B cell (primary cell): ENCODE measurements around the gene XIRP2. TPM values are rescaled to one million over a fixed set of nuclear protein-coding genes. Genes with fewer than 3 reads are reported as not detected.

Experiments
- ATAC-seq: fragments of 200-7000 bp; cut with Tn5 transposase; one replicate; pipeline ENCODE4 v1.10.0; 2021; ENCODE audit warnings: low read depth, mild to moderate bottlenecking, moderate number of reproducible peaks, moderate library complexity
- CTCF ChIA-PET: fragments of 350-600 bp; sonication (Branson Sonifier 250); formaldehyde crosslinking; loops from one replicate; lab custom pipeline; 2021; ENCODE audit warnings: antibody characterized with exemption, inconsistent platforms; lab: Charles Lee
- POLR2A ChIA-PET: fragments of 350-600 bp; sonication (Branson Sonifier 250); formaldehyde crosslinking; loops from one replicate; lab custom pipeline; 2021; ENCODE audit warnings: antibody characterized with exemption; lab: Charles Lee
- DNase-seq: peaks from one replicate; pipeline ENCODE4 v3.0.0; 2013
- H2AFZ ChIP-seq: 2 replicates; pipeline ENCODE4 v1.6.1; 2012; ENCODE audit warnings: mild to moderate bottlenecking, low read depth, low read length; ENCODE audit not compliant: insufficient read depth, poor library complexity, severe bottlenecking
- H3K27ac ChIP-seq, 2 donors: 1 replicate in 1 of 2; 2 replicates in 1 of 2; pipeline ENCODE4 v1.5.1; 2012 to 2013; ENCODE audit warnings: low read length in 2 of 2, mild to moderate bottlenecking in 2 of 2, moderate library complexity in 1 of 2
- H3K27me3 ChIP-seq, 4 experiments: fragments of 200-600 bp in 1 of 4; sonication (generic) in 1 of 4; replicated peaks in 1 of 4; 1 replicate in 2 of 4; 2 replicates in 2 of 4; pipeline versions ENCODE4 v1.6.1 to v1.7.0; 2013 to 2016; ENCODE audit warnings: low read length in 3 of 4, mild to moderate bottlenecking in 2 of 4, mixed read lengths in 1 of 4, moderate library complexity in 1 of 4; ENCODE audit not compliant: insufficient read depth in 4 of 4, control insufficient read depth in 3 of 4; ENCODE audit errors: control extremely low read depth in 1 of 4
- H3K36me3 ChIP-seq, 2 experiments: replicated peaks in 1 of 2; 1 replicate in 1 of 2; 2 replicates in 1 of 2; pipeline versions ENCODE4 v1.6.1 to v1.7.1; 2013; ENCODE audit warnings: low read length in 1 of 2; ENCODE audit not compliant: insufficient read depth in 2 of 2, control insufficient read depth in 1 of 2; ENCODE audit errors: control extremely low read depth in 1 of 2, extremely low read depth in 1 of 2
- H3K4me1 ChIP-seq, 2 donors: fragments of 200-600 bp in 1 of 2; sonication (generic) in 1 of 2; 1 replicate in 1 of 2; 2 replicates in 1 of 2; pipeline versions ENCODE4 v1.5.1 to v1.6.1; 2013 to 2017; ENCODE audit warnings: low read length in 2 of 2; ENCODE audit not compliant: control insufficient read depth in 2 of 2, insufficient read depth in 2 of 2
- H3K4me2 ChIP-seq: replicated peaks from 2 replicates; pipeline ENCODE3; 2012; ENCODE audit warnings: mild to moderate bottlenecking, low read depth, low read length; ENCODE audit not compliant: poor library complexity, severe bottlenecking
- H3K4me3 ChIP-seq, 5 experiments: fragments of 200-600 bp in 1 of 5; sonication (generic) in 1 of 5; 1 replicate in 3 of 5; 2 replicates in 2 of 5; pipeline versions ENCODE4 v1.5.1 to v1.7.0; 2011 to 2016; ENCODE audit warnings: low read length in 4 of 5, mild to moderate bottlenecking in 4 of 5, low read depth in 2 of 5, control low read depth in 1 of 5, moderate library complexity in 1 of 5; ENCODE audit not compliant: insufficient read depth in 1 of 5; ENCODE audit errors: control extremely low read depth in 1 of 5, extremely low read depth in 1 of 5
- H3K79me2 ChIP-seq: fragments of 200-600 bp; sonication (generic); one replicate; pipeline ENCODE4 v1.6.0; 2016; ENCODE audit warnings: low read length; ENCODE audit not compliant: control insufficient read depth, insufficient read depth
- H3K9ac ChIP-seq: fragments of 200-600 bp; sonication (generic); 2 replicates; pipeline ENCODE4 v1.6.1; 2017; ENCODE audit warnings: mild to moderate bottlenecking, low read length, moderate library complexity
- H3K9me3 ChIP-seq, 3 donors: one replicate each; pipeline versions ENCODE4 v1.6.1 to v1.7.1; 2013; ENCODE audit warnings: low read length in 2 of 3; ENCODE audit not compliant: control insufficient read depth in 2 of 3, insufficient read depth in 1 of 3; ENCODE audit errors: control extremely low read depth in 1 of 3
- H4K20me1 ChIP-seq: 2 replicates; pipeline ENCODE4 v1.6.0; 2012; ENCODE audit warnings: mild to moderate bottlenecking, low read length; ENCODE audit not compliant: insufficient read depth, control insufficient read depth, poor library complexity, severe bottlenecking
- H3K27ac Mint-ChIP-seq: one replicate; pipeline ENCODE4 v1.8.0; 2021; ENCODE audit warnings: mixed read lengths
- H3K27me3 Mint-ChIP-seq: one replicate; pipeline ENCODE4 v1.8.0; 2021; ENCODE audit warnings: mixed read lengths
- H3K4me1 Mint-ChIP-seq: one replicate; pipeline ENCODE4 v1.8.0; 2021; ENCODE audit warnings: mixed read lengths
- H3K4me3 Mint-ChIP-seq: one replicate; pipeline ENCODE4 v1.8.0; 2021; ENCODE audit warnings: mixed read lengths
- H3K9me3 Mint-ChIP-seq: one replicate; pipeline ENCODE4 v1.8.0; 2022; ENCODE audit warnings: mixed read lengths; ENCODE audit not compliant: insufficient read depth
- EZH2 ChIP-seq: IDR thresholded peaks from 2 replicates; pipeline ENCODE4 v1.6.1; 2012; ENCODE audit warnings: borderline replicate concordance, low read depth, mild to moderate bottlenecking, moderate library complexity, low read length; ENCODE audit not compliant: insufficient read depth, poor library complexity, severe bottlenecking
- WGBS: methylation state at CpG from one replicate; pipeline ENCODE4 v1.1.5; 2013; ENCODE audit warnings: missing lambda C conversion rate; ENCODE audit not compliant: insufficient coverage; 5-methylcytosine and 5-hydroxymethylcytosine counted together
- intact Hi-C: fragments of 100-400 bp; cut with micrococcal nuclease; formaldehyde crosslinking; loops from one replicate; pipeline ENCODE4 v1.10.0; 2022
- polyA plus RNA-seq: library from polyadenylated mRNA; depleted of rRNA; stranded (reverse); fragments of >200 nt; gene quantifications from 2 replicates; pipeline ENCODE4 v1.2.3, GENCODE V29; 2012
- total RNA-seq, 2 donors: library from RNA; stranded (reverse); fragments of 120-200 nt in 1 of 2; gene quantifications; 1 replicate in 1 of 2; 2 replicates in 1 of 2; pipeline versions ENCODE4 v1.2.3 to v1.2.4, GENCODE V29; 2013 to 2022
- TF ChIP-seq, protein P1 (sequence below): fragments of 200-600 bp; IDR thresholded peaks from one replicate; pipeline ENCODE4 v1.8.0; 2022; ENCODE audit warnings: antibody characterized with exemption, mild to moderate bottlenecking

The XIRP2 gene
- total and polyA plus RNA-seq, 2 donors (not counting 1 experiment from before 2014, with no cell fraction given) = not detected

DNA sequence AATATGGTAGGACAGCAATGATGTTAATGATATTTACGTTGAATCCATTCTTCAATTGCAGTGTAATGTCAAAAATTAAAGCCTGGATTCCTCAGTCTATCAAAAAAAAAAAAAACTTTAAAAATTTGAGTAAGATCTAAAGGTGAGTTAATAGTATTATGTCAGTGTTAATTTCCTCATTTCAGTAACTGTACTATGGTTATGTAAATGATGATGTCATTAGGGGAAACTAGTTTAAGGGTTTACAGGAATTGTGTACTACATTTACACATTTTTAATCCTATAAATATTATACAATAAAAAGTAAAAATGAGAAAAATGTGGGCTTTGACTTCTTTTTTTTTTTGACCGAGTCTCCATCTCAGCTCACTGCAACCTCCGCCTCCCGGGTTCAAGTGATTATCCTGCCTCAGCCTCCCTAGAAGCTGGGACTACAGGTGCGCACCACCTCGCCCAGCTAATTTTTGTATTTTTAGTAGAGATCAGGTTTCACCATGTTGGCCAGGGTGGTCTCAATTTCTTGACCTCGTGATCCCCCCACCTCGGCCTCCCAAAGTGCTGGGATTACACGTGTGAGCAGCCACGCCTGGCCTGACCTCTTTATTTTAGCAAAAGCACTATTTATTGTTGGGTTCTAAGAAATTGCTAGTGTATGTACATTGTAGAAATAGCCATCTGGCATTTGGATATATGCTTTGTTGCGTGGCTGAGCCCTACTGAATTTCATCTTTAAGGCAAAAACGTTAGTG lies 106.5 kb downstream of the XIRP2 start:
- no peak overlapping the region for H2AFZ ChIP-seq
- no peak overlapping the region for H3K4me3 Mint-ChIP-seq
- no peaks in the 10 kb centered on the region for H3K27me3 ChIP-seq
- no peak overlapping the region for H3K9ac ChIP-seq
- H3K9me3 ChIP-seq = peaks cover 0 to 4% (median 2%) of the 10 kb centered on the region in 3 donors
- H3K4me1 ChIP-seq = no peaks in the 10 kb centered on the region
- DNase-seq (no peak), ATAC-seq (no peak)
- ChIA-PET POLR2A (no interaction called here), CTCF (no interaction called here)
- no peaks in the 10 kb centered on the region for H3K36me3 ChIP-seq
- no peaks in the 10 kb centered on the region for H3K79me2 ChIP-seq
- H3K27ac ChIP-seq = no peak overlapping the region
- no peaks in the 10 kb centered on the region for H4K20me1 ChIP-seq
- H3K27ac Mint-ChIP-seq = no peak overlapping the region
- H3K9me3 Mint-ChIP-seq = peaks cover 3% of the 10 kb centered on the region
- H3K4me2 ChIP-seq = no peak overlapping the region
- H3K27me3 Mint-ChIP-seq = no peaks in the 10 kb centered on the region
- intact Hi-C loops = no loop called here
- no peak for TF ChIP-seq EZH2
- TF ChIP-seq, protein P1, sequence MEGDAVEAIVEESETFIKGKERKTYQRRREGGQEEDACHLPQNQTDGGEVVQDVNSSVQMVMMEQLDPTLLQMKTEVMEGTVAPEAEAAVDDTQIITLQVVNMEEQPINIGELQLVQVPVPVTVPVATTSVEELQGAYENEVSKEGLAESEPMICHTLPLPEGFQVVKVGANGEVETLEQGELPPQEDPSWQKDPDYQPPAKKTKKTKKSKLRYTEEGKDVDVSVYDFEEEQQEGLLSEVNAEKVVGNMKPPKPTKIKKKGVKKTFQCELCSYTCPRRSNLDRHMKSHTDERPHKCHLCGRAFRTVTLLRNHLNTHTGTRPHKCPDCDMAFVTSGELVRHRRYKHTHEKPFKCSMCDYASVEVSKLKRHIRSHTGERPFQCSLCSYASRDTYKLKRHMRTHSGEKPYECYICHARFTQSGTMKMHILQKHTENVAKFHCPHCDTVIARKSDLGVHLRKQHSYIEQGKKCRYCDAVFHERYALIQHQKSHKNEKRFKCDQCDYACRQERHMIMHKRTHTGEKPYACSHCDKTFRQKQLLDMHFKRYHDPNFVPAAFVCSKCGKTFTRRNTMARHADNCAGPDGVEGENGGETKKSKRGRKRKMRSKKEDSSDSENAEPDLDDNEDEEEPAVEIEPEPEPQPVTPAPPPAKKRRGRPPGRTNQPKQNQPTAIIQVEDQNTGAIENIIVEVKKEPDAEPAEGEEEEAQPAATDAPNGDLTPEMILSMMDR = no peak
- no peak overlapping the region for H3K4me3 ChIP-seq
- 95% methylated on average over 4 of the region's 12 CpGs for WGBS
- no peaks in the 10 kb centered on the region for H3K4me1 Mint-ChIP-seq

- no peak overlapping the region for H3K4me3 Mint-ChIP-seq
- no peak overlapping the region for H2AFZ ChIP-seq
- H3K36me3 ChIP-seq = no peaks in the 10 kb centered on the region
- peaks cover 0 to 4% (median 2%) of the 10 kb centered on the region in 3 donors for H3K9me3 ChIP-seq
- H3K4me1 Mint-ChIP-seq = no peaks in the 10 kb centered on the region
- no peak overlapping the region for H3K4me3 ChIP-seq
- no peak for DNase-seq
- ChIA-PET CTCF (no interaction called here), POLR2A (no interaction called here)
- H3K27me3 Mint-ChIP-seq = no peaks in the 10 kb centered on the region
- H4K20me1 ChIP-seq = no peaks in the 10 kb centered on the region
- peaks cover 3% of the 10 kb centered on the region for H3K9me3 Mint-ChIP-seq
- 100% methylated on average over 2 of the region's 5 CpGs for WGBS
- ATAC-seq = no peak
- no peak overlapping the region for H3K4me2 ChIP-seq
- no peaks in the 10 kb centered on the region for H3K27me3 ChIP-seq
- H3K79me2 ChIP-seq = no peaks in the 10 kb centered on the region
- H3K27ac ChIP-seq = no peak overlapping the region
- no peak overlapping the region for H3K9ac ChIP-seq
- H3K4me1 ChIP-seq = no peaks in the 10 kb centered on the region
- intact Hi-C loops = no loop called here
- H3K27ac Mint-ChIP-seq = no peak overlapping the region
- TF ChIP-seq EZH2 = no peak
- TF ChIP-seq, protein P1 = no peak
Measured at GRCh38 chr2:166996465-166996864, 108.2 kb downstream of the XIRP2 start.
